Stimulated activated CD8-positive, alpha-beta memory T cell treated with anti-CD3 and anti-CD28 coated beads, Interleukin-7, amount 100 ng/mL, for 48 hours (primary cell): ENCODE data around the gene LRP5.
"Not testable (repeated sequence)": the region's sequence is repeated elsewhere in the genome, so short reads cannot be mapped to it uniquely, and the experiment has no call there.

Experiments
- DNase-seq, 2 donors: peaks; one replicate each; pipeline ENCODE4 v3.0.0-alpha.2; 2020; ENCODE audit warnings: low read depth in 1 of 2; ENCODE audit errors: extremely low read depth in 1 of 2

LRP5 gene

GRCh38 chr11:68282141-68282860, 30.1 kb upstream of the LRP5 start:
- DNase-seq = peak; percentile 24 to 65

GRCh38 chr11:68282861-68283230, 29.5 kb upstream of the LRP5 start:
- no peak for DNase-seq

- not testable (repeated sequence) for DNase-seq
Measured at GRCh38 chr11:68284588-68284987, 27.8 kb upstream of the LRP5 start.

- DNase-seq = no peak
Measured at GRCh38 chr11:68287419-68287818, 25.0 kb upstream of the LRP5 start.

GRCh38 chr11:68289456-68289855, 22.9 kb upstream of the LRP5 start:
- no peak for DNase-seq

- no peak for DNase-seq
Measured at GRCh38 chr11:68293708-68294107, 18.7 kb upstream of the LRP5 start.

- no peak for DNase-seq
Measured at GRCh38 chr11:68295271-68295670, 17.1 kb upstream of the LRP5 start.

- no peak for DNase-seq
Measured at GRCh38 chr11:68295940-68296339, 16.5 kb upstream of the LRP5 start.

GRCh38 chr11:68296344-68297051, 15.9 kb upstream of the LRP5 start:
- DNase-seq = no peak

GRCh38 chr11:68297052-68297378, 15.4 kb upstream of the LRP5 start:
- no peak for DNase-seq

GRCh38 chr11:68297494-68297811, 14.9 kb upstream of the LRP5 start:
- DNase-seq = no peak

- DNase-seq = peak; percentile 40 to 47
Measured at GRCh38 chr11:68297812-68298658, 14.4 kb upstream of the LRP5 start.

- DNase-seq = no peak
Measured at GRCh38 chr11:68298659-68299516, 13.5 kb upstream of the LRP5 start.

- not testable (repeated sequence) for DNase-seq
Measured at GRCh38 chr11:68299517-68299879, 12.9 kb upstream of the LRP5 start.

- no peak for DNase-seq
Measured at GRCh38 chr11:68300076-68300830, 12.1 kb upstream of the LRP5 start.

GRCh38 chr11:68302256-68302655, 10.1 kb upstream of the LRP5 start:
- DNase-seq = no peak

- no peak for DNase-seq
Measured at GRCh38 chr11:68302670-68303069, 9.7 kb upstream of the LRP5 start.

- no peak for DNase-seq
Measured at GRCh38 chr11:68303083-68303482, 9.3 kb upstream of the LRP5 start.

- DNase-seq = no peak
Measured at GRCh38 chr11:68303982-68304780, 8.2 kb upstream of the LRP5 start.

GRCh38 chr11:68306636-68307035, 5.8 kb upstream of the LRP5 start:
- DNase-seq = no peak
